Measurements from ENCODE around the gene WEE1.
"Not testable (repeated sequence)": the region's sequence is repeated elsewhere in the genome, so short reads cannot be mapped to it uniquely, and the experiment has no call there.

Gene WEE1

DNA sequence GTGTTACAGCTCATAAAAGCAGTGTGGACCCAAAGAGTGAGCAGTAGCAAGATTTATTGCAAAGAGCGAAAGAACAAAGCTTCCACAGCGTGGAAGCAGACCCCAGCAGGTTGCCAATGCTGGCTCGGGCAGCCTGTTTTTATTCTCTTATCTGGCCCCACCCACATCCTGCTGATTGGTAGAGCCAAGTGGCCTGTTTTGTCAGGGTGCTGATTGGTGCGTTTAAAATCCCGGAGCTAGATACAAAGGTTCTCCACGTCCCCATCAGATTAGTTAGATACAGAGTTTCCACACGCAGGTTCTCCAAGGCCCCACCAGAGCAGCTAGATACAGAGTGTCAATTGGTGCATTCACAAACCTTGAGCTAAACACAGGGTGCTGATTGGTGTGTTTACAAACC is 48.9 kb downstream of the WEE1 start:
- DNase-seq (ENCODE audit: low read depth) = not testable (repeated sequence)

DNA sequence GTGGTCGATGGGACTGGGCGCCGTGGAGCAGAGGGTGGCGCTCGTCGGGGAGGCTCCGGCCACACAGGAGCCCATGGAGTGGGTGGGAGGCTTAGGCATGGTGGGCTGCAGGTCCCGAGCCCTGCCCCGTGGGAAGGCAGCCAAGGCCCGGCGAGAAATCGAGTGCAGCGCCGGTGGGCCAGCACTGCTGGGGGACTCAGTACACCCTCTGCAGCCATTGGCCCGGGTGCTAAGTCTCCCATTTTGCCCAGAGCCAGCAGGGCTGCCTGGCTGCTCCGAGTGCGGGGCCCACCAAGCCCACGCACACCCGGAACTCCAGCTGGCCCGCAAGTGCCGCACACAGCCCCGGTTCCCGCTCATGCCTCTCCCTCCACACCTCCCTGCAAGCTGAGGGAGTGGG is 49.6 kb downstream of the WEE1 start:
- DNase-seq (ENCODE audit: low read depth) = not testable (repeated sequence)

DNA sequence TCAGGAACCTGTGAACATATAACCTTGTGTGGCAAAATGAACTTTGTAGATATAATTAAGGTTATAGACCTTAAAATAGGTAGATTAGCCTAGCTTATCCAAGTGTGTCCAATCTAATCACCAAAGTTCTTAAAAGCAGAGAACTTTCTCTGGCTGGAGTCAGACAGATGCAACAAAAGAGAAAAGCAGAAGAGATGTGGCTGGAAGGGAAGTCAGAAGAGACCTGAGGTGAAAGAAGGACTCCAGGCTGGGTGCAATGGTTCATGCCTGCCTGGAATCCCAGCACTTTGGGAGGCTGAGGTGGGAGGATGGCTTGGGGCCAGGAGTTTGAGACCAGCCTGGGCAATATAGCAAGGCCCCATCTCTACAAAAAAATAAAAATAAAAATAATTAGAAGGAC is 51.0 kb downstream of the WEE1 start:
- no peak for DNase-seq (ENCODE audit: low read depth)

DNA sequence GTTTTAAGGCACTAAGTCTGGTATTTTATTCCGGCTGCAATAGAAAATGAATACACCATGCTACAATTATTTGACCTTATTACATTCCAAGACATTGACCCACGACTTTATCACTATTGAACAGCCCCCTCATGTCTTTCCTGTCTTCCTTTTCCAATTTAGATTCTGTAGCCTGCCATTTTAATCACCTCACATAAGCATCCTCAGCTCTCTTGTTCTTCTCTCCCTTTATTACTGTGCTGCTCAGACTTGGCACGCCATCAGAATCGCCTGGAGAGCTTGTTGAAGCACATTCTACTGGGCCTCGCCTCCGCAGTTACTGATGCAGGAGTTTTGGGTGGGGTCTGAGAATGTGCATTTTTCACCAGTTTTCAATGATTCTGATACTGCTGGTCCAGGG is 51.7 kb downstream of the WEE1 start:
- no peak for DNase-seq (ENCODE audit: low read depth)

DNA sequence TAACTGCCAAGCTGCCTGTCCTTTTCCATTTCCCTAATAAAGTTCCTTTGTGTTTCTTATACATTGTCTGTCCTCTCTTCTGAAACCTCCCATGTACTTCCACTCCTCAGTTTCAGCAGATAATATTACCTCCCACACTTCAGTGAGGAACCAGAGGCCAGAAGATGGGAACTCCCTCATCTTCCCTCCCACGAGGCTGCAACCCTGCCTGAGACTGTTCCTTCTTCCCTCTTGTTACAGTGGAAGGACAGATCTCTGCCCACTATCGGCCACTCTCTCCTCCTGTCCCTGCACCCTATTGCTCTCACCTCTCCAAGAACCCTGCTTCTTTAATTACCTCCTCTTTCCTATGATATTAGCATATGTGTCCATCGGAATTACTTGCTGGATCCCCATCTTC is 52.3 kb downstream of the WEE1 start:
- DNase-seq (ENCODE audit: low read depth) = no peak

DNA sequence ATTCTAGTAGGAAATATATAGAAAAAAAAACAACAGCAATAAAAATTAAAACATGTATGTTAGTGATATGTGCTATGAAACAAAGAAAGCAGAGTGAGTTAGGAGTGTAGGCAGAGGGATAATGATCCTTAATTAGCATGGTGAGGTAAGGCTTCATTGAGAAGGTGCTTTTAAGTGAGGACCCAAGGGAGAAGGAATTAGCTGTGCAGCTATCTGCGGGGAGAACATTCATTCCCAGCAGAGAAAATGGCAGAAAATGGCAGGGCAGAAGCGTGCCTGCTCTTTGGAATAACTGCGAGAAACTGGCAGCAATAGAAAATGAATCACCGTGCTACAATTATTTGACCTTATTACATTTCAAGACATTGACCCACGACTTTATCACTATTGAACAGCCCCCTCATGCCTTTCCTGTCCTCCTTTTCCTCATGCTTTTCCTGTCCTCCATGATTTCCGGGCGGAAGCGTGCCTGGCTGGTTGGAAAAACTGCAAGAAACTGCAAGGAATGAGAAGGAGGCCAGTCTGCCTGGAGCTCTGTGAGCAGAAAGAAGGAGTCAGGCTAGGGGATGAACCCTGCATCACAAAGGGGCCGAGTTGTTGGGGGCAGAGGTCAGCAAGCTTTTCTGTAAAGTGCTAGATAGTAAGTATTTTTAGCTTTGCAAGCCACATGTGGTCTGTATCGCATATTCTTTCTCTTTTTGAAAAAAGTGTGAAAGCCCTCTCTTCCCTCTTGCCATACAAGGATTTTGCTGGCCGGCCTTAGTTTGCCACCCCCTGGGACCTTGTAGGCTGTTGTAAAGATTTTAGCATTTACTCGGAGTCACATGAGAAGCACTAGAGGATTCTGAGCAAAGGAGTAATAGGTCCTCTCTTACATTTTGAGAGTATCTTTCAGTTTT is 53.3 kb downstream of the WEE1 start:
- DNase-seq (ENCODE audit: low read depth) = no peak

DNA sequence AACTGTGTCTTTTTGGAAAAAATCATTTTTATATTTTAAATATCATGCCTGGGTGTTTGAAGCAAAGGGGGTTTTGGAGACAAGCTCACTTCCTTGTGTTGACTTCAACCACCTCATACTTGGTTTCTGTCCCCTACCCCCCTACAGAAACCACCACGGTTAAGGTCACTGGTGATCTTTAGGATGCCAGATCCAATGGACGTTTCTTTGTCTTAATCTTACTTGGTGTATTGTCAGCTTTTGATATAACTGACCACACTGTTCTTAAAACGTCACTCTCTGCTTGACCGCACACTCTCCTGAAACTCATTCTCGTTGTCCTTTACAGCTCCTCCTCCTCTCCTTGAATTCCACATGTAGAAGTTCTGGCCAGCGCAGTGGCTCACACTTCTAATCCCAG is 55.6 kb downstream of the WEE1 start:
- no peak for DNase-seq (ENCODE audit: low read depth)

DNA sequence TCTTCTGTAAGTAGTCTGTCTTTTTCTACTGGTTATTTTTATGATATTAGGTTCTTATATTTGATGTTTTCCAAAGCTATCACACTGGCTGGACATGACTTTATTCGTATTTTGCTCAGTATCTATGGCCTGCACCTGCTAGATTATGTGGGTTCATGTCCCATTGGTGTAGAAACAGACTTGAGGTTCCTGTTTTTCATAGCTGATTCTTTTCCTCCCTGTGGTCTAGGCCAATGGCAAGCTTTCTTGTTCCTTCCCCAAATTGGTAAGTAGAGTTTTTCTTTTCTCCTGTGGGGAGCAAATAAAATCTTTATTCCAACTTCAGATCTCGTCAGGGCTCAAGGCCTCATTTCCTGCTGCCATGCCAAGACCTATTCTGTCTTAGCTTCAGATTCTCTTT is 60.2 kb downstream of the WEE1 start:
- DNase-seq (ENCODE audit: low read depth) = no peak

DNA sequence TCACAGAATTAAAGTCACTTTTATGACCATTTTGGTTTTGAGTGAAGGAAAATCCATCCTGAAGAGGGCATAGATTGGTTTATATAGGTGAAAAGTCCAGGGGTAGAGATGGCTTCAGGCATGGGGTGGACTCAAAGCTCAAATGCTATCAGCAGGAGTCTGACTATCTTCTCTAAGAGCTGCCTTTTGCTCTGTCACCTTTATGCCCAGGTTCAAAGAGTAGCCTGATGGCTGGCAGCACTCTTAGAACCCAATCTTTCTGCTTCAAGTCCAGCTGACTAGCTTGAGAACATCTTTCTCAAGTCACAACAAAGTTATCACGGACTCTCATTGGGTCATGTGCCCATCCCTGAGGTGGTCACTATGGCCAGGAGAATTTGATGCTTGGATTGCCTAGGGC is 63.2 kb downstream of the WEE1 start:
- no peak for DNase-seq (ENCODE audit: low read depth)

DNA sequence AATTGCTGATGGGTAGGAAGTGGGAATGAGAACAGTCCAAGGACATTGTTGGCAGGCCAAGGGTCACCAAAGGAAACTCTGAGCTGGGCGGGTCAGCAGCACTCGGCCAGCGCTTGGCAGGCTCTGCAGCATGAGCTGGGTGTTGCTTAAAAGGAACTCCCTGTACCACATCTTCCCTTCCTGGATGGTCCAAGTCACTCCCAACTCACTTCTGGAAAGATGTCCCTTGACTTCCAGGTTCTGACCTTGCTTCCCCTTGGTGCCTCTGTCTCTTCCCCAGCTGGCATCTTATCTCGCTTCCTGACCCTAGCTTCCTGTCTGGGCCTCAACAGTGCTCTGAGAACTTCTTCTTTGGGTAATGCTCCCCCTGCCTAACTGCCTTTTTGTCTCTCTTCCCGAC is 65.6 kb downstream of the WEE1 start:
- DNase-seq (ENCODE audit: low read depth) = no peak

Measured in stimulated activated CD4-positive, alpha-beta T cell treated with anti-CD3 and anti-CD28 coated beads, Interleukin-2, amount 100 ng/mL, for 4 hours (primary cell).